Forelimb muscle (tissue), 1 donor: Measurements from ENCODE around the gene LRP2. TPM values are rescaled to one million over a fixed set of nuclear protein-coding genes. Genes with fewer than 3 reads are reported as not detected.
"Not testable (repeated sequence)": the region's sequence is repeated elsewhere in the genome, so short reads cannot be mapped to it uniquely, and the experiment has no call there.

ENCODE experiments used
- DNase-seq: peaks from one replicate; pipeline ENCODE4 v3.0.0-alpha.2; 2013; ENCODE audit warnings: low read depth
- polyA plus RNA-seq: library from polyadenylated mRNA; unstranded; fragments of 120-200 nt; gene quantifications from one replicate; pipeline ENCODE4 v1.2.1, GENCODE V29; 2013; ENCODE audit not compliant: insufficient read length

Gene LRP2
- polyA plus RNA-seq, 1 donor = 0.01 TPM

DNA sequence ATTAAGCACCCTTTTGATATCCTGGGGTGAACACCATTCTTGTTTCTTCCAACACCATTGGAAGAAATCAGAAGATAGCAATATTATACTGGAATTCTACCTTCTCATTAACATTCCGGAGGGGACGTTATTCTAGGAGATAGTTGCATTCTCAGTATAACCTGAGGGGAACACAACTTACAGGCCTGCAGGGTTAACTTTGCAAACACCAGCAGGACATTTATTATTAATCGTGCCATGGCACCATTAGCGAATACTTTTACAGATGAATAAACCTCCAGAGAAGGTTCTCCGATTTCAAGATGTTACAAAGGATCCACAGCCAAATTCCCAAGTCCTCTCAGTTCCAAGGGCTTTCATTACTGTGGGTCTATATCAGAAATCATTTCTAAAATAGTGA is 184.0 kb downstream of the LRP2 start:
- DNase-seq = no peak

DNA sequence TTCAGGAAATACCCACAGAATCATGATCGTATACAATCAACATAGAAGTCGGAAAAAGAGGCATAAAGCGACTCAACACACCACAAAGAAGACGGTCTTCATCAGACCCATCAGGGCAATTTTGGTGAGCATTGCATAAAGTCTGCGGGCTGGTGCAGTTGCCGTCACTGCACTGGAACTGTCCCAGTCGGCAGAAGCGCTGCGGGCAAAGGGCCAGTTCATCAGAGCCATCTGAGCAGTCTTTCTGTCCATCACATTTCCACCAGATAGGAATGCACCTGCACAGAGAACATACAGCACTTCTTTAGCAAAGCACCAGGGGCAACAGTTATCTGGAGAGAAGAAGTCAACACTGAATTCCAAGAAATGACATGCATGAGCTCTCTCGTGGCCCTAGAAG is 187.2 kb downstream of the LRP2 start:
- no peak for DNase-seq

DNA sequence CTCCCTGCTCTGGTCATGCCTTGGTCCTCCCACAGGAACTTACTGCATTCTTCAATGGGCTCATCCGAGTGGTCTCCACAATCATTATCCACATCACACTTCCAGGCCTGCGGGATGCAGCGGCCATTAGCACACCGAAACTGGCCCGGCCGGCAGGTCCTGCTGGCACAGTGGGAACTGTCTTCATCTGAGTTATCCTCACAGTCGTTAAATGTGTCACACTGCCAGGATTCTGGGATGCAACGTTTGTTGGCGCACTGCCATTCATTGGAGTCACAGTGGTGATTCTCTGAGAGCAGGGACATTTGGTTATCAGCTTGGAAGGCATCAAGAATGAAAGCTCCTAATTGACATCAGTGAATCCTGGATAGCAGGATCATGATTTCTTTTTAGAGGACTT is 188.5 kb downstream of the LRP2 start:
- no peak for DNase-seq

DNA sequence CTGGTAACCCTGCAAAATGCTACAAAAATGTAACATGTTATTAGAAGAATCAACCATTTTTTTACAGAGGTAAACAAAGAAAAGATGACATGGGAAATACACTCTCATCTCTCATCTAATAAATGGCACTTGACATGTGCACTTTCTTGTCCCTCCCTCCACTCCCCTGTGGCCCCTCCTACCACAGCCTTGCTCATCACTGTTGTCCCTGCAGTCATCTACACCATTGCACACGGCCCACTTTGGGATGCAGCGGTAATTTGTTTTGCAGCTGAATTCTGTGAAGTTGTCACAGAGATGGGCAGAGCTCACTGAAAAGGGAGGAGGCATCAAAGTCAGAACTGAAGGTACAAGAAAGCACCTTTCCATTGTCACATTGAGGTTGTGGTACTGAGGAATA is 189.4 kb downstream of the LRP2 start:
- no peak for DNase-seq

DNA sequence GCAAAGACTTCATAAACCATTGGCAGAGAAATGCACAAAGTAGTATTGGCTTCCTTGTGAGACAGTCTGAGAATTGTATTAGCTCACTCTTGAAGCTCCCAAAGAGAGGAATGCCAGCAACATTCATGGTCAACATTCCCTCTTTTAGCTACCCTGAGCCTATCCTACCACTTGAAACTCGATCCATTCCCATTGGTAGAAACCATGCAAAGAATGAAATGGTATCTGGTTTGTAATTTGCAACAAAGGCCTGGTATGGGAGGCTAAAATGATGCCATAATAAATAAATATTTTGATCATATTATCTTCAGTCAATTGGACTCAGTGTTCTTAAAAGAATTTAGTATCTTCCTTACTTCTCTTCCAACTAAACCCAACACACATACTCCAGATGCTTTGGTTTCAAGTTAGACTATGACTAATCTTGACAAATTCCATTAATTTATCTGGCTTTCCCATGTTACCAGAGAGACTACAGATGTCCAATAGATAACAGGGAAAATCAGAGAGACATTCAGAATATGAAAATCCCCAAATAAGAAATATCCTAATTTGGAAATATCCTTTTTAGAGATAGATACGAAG is 190.1 kb downstream of the LRP2 start:
- no peak for DNase-seq

DNA sequence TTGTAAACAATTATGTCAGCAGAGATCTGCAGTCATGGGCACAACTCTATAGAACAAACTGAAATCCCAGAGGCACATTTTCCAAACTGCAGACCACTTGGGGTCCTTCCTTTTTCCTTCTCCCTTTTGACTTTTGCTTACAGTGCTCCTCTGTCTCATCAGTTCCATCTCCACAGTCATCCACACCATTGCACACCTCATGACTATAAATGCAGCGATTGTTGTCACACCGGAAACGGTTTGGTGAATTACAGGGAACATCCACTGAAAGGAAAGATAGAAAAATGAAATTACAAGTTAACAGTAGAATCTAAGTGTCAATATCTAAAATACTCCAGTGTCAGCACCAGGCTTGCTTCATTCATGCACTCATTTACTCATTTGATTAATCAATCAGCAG is 196.5 kb downstream of the LRP2 start:
- no peak for DNase-seq

DNA sequence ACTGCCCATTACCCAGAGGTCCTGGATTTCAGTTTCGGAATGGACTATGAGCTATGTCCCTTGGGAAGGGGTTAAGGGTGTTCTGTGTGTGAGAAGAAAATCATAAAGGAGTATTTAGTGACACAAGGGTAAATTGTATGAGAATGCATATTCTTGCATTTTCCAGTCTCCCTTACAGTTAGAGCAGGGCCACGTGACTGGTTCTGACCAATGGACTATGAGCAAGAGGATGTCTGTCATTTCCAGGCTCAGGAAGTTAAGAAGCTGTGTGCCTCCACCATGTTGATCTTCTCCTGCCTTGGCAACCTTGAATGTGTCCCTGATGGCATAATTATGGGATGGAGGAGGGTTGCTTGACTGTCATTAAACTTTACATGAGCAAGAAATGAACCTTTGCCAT is 198.0 kb downstream of the LRP2 start:
- DNase-seq = no peak

DNA sequence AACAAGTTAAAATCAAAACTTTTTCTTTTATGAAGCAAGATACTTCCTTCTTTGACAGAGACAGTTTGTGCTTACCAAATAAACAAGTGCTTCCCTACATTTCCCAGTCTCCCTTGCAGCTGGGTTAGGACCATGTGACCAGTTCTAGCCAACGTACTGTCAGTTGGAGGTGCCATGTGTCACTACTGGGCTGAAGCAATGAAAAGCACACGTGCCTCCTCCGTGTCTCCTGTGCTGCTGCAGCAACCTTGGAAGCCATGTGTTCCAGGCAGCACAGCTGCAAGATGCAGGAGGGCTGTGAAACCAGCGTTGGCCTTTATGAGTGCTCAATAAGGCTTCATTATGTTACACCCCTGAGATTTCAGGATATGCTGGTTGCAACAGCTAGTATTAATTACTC is 199.7 kb downstream of the LRP2 start:
- DNase-seq = no peak

DNA sequence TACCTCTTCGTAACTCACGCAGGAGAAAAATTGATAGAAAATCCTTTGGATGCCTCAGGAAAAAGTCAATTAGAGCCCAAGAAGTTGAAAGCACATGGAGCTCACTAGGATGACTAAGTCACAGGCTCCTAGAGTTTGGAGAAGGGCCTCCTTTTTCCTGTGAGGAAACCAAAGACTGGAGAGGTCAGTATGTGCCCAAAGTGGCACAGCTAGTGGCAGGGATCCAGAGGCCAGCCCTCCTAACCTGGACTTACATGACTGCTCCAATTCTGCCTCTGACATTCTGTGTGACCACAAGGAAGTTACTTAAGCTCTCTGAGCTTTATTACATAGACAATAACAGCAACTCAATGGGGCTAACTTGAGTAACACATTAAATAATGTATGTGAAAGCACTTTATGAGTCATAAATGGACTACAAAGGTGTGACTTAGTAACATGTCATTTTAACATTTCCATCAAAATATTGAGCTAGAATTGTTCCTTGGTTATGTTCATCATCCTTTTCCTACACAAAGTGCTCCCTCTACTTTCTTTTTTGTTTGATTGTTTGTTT is 201.3 kb downstream of the LRP2 start:
- DNase-seq = no peak

DNA sequence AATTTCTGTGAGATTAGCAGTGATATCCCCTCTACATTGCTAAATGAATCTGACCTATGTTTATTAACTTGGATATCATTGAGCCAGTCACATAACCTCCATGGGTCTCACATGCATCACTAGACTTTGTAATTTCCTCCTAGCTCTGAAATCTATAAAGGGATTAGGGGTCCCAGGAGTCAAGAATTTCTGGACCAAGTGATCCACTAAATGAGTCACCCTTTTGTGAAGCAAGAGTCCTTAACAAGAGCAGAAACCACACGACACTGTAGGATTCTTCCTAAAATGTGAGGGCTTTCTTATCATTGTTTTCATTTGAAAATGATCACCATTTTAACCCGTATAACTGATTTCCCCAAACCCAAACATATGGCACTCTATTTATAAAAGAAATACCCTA is 202.6 kb downstream of the LRP2 start:
- no peak for DNase-seq

DNA sequence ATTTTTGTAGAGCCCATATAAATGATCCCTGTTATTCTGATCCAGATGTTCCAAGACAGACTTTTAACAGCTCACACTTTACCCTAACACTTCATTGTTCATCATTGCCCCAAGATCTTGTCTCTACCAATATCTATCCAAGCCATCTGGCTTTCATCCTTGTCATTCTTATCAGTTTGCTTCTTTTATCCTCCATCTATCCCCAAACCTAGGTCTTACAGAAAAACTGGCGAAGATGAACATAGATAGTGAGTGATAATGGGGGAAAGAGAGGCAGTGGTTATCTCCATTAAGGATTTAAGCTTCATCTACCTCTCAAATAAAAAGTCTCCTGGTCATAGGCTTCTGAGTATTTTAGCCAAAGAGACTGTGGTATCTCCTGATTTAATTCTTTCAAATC is 203.5 kb downstream of the LRP2 start:
- no peak for DNase-seq

DNA sequence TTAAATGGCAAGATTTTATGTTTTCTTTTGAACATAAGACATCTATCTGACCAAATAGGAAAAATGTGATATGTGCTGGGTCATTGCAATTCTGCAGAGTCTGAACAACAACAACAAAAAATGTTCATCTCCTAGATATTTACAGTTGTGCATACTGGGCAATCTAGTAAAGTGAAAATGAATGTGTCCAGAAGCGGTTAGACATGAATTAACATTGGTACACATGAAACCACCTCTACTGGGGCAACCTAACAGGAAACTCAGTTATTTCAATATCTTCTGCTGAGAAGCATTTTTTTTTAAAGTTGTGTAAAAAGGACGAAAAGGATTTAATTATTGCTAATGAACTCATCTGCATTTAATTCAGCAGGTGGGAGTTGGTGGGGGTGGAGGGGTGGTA is 216.1 kb downstream of the LRP2 start:
- DNase-seq = no peak

DNA sequence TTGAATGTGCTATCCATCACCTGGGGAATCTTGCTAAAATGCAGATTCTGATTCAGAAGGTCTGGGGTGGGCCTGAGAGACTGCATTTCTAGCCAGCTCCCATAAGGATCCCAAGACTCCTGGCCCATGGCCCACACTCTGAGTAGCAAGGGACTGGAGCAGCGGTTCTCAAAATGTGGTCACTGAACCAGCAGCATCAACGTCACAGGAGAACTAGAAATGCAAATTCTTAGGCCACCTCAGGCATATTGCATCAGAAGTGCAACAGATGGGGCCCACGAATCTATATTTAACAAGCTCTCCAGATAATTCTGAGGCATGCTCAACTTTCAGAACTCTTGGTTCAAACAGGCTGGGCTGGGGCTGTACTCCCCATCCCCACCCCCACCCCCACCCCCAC is 218.3 kb downstream of the LRP2 start:
- no peak for DNase-seq

DNA sequence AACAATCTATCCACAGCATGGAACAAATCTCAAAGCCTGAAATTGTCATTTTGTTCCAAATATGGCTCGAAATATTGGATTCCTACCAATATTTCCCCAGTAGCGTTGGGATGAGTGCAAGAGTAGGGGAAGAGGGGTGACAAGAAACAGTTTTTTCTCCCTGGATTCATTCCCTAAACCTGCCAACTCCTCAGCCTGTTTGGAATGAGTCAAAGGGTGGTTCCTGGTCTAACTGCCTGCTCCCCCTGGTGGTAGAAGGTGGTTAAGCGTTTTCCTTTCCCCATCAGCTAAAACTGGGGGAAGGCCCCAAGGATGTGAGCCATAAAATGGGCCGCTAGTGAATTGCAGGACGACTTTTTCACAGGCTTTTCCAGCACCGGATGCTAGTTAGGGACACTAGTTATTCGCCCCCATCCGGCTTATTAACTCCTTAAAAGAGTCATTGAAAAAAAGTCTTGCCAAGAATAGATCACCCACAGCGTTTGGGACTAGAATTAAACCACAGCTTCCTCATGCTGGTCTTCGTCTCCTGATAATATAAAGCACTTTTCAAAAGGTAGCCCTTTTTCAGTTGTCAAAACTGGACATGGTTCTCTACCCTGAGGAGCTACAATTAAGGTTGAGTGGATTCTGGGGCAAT is 220.5 kb downstream of the LRP2 start:
- DNase-seq = no peak

DNA sequence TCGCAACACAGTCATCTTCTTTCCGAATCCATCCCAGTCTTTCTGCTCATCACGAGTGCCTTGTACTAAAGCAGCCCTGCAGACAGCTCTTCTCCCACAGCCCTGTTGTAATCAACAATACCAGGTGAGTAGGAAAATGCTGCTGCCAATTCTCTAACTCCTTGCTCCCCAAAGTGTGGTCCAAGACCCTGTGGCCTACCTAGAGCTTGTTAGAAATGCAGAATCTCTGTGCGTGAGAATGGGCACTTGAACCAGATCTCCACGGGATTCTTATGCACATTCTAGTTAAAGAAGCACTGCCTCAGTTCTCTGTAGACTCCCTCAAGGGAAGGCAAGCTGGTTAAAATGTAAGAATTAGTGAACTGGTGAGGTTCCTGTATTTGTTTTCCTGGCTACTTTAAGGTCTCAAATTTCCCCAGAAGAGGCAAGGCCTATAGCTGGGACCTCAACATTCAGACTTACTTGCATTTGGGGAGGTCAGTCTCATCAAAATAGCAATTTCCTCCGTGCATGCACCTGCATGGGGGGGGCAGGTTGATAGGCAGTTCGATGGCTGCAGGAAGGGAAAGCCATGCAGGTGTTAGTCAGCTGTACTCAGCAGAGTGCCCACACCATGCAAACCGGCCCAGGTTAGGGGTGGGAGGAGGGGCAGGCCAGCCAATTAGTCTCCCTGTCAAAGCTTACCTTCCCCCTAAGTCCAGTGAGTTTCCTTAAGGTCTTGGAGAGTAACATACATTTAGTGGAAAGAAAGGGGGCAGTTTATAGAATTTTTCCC is 222.2 kb downstream of the LRP2 start:
- no peak for DNase-seq

DNA sequence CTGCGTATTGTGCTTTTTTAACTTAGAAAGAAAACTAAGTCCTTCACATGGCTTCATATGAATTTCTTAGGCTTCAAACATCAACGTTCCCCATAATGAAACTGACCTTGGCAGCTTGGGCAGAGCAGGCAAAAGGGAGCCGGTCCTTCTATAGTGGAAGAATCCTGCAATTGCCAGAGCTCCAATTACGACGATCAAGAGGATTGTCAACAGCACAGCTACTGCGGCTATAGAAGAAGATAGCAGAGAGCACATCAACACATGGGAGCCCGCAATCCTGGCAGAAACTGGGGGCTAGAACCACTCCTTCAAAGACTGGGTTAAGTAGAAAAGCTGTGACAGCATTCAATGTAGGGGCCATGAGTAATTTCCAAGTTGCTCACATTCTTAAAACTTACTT is 223.2 kb downstream of the LRP2 start:
- no peak for DNase-seq

DNA sequence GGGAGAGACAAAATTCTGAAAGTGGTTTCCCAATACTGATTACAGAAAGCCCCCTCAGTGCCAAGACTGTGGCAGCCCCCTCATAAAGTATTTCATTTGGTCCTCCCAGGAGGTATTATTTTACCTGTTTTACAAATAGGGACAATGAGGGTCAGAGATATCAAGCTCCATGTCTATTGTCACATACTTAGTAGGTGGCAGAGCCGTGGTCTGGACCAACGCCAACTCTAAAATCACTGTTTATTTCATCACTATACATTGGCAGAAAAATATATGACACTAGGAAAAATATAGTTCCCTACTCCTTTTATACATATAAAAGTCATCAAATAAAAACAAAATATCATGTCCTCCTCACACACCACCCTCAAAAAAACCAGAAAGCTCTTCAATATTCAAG is 224.4 kb downstream of the LRP2 start:
- no peak for DNase-seq

DNA sequence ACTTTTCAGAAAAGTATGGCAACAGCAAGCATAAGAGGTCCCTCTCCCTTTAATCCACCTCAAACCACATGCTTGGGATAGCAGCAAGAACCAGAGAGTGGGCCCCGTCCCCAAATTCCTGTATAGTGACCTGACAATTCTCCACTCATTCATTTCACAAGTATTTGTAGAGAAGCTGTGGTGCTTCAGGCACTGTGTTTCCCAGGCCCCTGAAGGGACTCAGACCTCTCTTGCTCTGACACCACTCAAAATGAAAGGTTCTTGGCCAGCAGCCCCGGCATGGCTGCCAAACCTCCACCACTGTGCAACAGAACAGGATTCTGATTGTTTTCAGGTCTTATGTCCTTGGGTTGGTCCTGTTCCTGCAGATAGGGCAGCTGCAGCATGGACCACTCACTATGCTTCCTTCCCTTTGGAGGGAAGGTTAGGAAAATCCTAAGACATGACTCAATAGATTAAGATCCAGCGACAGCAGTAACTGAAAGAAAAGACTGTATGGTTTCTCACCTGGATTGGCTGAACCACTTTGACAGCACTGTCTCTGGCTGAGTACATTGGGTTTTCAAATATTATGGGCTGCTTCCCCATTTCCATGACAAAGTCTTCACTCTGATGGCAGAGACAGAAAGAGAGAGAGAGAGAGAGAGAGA is 225.3 kb downstream of the LRP2 start:
- DNase-seq = no peak

DNA sequence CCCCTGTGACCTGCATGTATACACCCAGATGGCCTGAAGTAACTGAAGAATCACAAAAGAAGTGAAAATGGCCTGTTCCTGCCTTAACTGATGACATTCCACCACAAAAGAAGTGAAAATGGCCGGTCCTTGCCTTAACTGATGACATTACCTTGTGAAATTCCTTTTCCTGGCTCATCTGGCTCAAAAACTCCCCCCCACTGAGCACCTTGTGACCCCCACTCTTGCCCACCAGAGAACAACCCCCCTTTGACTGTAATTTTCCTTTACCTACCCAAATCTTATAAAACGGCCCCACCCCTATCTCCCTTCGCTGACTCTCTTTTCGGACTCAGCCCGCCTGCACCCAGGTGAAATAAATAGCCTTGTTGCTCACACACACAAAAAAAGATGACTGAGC is 225.9 kb downstream of the LRP2 start:
- DNase-seq = not testable (repeated sequence)

DNA sequence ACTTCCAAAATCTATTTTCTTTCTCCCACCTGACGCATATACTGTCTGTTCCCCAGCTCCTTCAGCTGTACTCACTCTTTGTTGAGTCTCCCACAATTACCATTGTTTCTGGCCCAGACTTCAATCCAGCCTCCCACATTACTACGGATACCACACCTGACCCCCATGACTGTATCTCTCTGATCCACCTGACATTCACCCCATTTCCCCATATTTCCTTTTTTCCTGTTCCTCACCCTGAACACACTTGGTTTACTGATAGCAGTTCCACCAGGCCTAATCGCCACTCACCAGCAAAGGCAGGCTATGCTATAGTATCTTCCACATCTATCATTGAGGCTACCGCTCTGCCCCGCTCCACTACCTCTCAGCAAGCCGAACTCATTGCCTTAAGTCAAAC is 228.1 kb downstream of the LRP2 start:
- DNase-seq = not testable (repeated sequence)

DNA sequence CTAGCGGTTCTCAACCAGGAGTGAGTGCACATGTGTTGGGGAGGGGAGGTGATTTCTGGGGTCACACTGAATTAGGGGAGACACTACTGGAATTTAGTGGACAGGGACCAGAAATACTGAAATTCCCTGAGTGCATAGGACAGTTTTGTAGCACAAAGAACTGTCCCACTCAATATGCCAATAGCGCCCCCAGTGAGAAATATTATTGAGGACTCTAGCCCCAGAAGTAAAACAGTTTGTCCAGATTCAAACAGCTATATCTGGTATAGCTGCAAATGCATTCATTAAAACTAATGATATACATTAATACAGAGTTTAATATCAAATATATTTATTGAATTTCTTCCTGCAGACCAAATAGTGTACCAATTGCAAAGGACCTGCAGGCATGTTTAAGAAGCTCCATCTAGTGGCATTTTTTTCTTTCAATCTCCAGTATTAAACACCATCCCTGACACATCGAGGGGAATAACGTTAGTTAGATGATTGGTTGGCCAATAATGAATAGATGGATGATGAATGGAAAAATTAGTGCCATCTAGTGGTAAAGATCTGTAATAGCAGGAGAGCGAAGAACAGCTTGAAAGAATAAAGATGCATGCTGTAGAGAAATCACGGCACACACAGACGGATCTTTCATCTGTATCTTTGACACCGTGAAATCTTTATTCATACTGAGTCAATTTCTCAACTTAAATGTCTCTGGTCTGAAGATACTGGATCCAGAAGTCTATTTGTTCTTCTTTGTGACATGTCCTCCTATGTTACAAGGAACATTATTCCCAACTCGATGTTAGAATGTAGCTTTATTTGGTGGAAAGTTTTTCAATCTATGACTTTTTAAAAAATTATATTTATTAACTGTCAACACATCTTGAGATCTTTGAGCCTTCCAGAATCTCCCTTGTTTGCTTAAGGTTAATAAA is 230.5 kb downstream of the LRP2 start:
- peak; percentile 19 for DNase-seq
